Measurements from ENCODE around the gene TRIM7.
"Not testable (repeated sequence)": the region's sequence is repeated elsewhere in the genome, so short reads cannot be mapped to it uniquely, and the experiment has no call there.

Gene TRIM7

GRCh38 chr5:181218795-181219124 lies 13.8 kb upstream of the TRIM7 start:
- peak overlapping the region; percentile 3 for H3K4me3 ChIP-seq (ENCODE audit: low read depth, low read length)
- TF ChIP-seq, protein P1, sequence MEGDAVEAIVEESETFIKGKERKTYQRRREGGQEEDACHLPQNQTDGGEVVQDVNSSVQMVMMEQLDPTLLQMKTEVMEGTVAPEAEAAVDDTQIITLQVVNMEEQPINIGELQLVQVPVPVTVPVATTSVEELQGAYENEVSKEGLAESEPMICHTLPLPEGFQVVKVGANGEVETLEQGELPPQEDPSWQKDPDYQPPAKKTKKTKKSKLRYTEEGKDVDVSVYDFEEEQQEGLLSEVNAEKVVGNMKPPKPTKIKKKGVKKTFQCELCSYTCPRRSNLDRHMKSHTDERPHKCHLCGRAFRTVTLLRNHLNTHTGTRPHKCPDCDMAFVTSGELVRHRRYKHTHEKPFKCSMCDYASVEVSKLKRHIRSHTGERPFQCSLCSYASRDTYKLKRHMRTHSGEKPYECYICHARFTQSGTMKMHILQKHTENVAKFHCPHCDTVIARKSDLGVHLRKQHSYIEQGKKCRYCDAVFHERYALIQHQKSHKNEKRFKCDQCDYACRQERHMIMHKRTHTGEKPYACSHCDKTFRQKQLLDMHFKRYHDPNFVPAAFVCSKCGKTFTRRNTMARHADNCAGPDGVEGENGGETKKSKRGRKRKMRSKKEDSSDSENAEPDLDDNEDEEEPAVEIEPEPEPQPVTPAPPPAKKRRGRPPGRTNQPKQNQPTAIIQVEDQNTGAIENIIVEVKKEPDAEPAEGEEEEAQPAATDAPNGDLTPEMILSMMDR (IDR thresholded peaks at IDR 0.05; ENCODE audit: borderline replicate concordance, insufficient read depth, low read depth, low read length) = no peak

- TF ChIP-seq, protein P1 (IDR thresholded peaks at IDR 0.05; ENCODE audit: borderline replicate concordance, insufficient read depth, low read depth, low read length) = no peak
- H3K4me3 ChIP-seq (ENCODE audit: low read depth, low read length) = peak overlapping the region; percentile 60
Observed at GRCh38 chr5:181217803-181218062, 12.7 kb upstream of the TRIM7 start.

DNA sequence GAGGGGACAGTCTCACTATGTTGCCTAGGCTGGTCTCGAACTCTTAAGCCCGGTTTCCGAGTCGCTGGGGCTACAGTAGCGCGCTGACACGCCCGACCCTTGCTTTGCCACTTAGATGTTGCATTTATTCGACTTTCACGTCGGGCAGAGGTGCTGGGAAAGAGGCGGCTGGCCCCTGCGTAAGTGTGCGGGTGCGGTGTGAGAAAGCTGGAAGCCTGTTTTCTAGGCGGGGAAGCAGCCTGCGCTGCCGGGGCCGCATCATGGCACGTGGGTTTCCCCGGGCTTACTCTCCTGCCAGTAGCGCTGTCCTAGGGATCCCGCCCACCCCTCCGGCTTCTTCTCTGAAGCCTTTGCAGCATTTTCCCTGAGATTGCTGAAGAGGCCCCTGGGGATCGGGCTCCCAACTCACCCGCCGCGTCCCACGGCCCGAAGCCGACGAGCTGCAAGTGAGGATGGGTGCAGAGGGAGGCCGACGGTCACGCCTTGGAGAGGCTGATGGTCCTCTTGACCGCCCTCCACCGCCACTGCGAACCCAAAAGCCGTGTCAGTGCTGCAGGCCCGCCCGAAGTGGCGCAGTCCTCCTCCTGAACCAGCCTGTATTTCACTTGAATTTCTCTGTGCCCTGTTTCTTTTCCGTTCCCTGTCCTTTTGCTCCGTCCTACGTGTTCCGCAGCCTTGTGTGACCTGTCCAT lies 12.3 kb upstream of the TRIM7 start:
- H3K4me3 ChIP-seq (ENCODE audit: low read depth, low read length) = peak overlapping the region; percentile 60
- TF ChIP-seq, protein P1 (IDR thresholded peaks at IDR 0.05; ENCODE audit: borderline replicate concordance, insufficient read depth, low read depth, low read length) = peak; percentile 16; the same call in 1 of the 2 replicates

- TF ChIP-seq, protein P1 (IDR thresholded peaks at IDR 0.05; ENCODE audit: borderline replicate concordance, insufficient read depth, low read depth, low read length) = no peak
- peak overlapping the region; percentile 60 for H3K4me3 ChIP-seq (ENCODE audit: low read depth, low read length)
Observed at GRCh38 chr5:181215997-181216989, 11.3 kb upstream of the TRIM7 start.

- not testable (repeated sequence) for H3K4me3 ChIP-seq (ENCODE audit: low read depth, low read length)
Observed at GRCh38 chr5:181214249-181214648, 9.3 kb upstream of the TRIM7 start.

DNA sequence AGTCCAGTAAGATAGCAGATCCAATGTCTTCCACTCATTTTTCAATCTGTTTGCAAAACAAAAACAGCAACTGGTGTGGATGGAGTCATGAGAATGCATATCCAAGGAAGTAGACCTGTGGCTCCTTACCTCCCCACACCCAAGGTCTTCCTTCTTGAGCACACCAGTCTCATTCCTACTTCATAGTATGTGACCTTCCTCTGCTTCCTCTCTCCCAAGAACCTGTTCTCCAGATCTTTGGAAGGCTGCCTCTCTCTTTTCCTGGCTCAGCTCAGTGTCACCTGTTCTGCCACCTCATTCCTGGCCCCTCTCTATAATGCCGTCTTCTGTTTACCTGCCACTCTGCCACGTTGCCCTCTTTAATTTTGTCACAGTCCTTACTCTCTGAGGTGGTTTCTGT lies 7.9 kb upstream of the TRIM7 start:
- H3K4me3 ChIP-seq (ENCODE audit: low read depth, low read length) = no peak overlapping the region
- TF ChIP-seq, protein P1 (IDR thresholded peaks at IDR 0.05; ENCODE audit: borderline replicate concordance, insufficient read depth, low read depth, low read length) = no peak

DNA sequence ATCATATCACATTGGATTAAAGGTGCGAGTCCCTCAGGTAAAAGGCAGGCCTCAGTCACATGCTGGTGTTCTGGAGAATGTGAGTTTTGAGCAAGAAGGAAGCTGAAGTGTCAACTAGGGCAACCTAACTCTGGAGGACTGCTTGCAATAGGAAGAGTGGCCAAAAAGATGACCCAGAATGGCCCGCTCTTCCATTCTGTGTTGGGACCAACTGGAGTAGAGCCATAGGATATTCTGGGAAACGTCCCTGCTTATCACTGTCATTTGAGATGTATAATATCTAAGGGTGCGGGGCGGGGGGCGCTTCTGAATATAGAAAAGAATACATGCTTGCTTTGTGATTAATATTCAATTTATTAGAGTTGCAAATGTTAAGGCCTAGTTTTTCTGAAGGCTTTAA lies 7.1 kb upstream of the TRIM7 start:
- TF ChIP-seq, protein P1 (IDR thresholded peaks at IDR 0.05; ENCODE audit: borderline replicate concordance, insufficient read depth, low read depth, low read length) = no peak

More for the DNA sequence above, 7.1 kb upstream of the TRIM7 start:
- H3K4me3 ChIP-seq (ENCODE audit: low read depth, low read length) = no peak overlapping the region
